ENCODE results near the gene TWSG1. TPM values are rescaled to one million over a fixed set of nuclear protein-coding genes. Genes with fewer than 3 reads are reported as not detected.

The TWSG1 gene
- total RNA-seq, 1 donor from 2014 or later: 25.8 TPM

- H3K36me3 ChIP-seq (ENCODE audit: control insufficient read depth, insufficient read depth, low read length): no peaks in the 10 kb centered on the region
- FAIRE-seq (no peak), DNase-seq (ENCODE audit: low read depth) (no peak)
- no peak overlapping the region for H3K4me3 ChIP-seq (ENCODE audit: low read depth, low read length)
- H3K27me3 ChIP-seq (ENCODE audit: control insufficient read depth, insufficient read depth, low read length): no peaks in the 10 kb centered on the region
- no peak for TF ChIP-seq CTCF (IDR thresholded peaks at IDR 0.05; ENCODE audit: insufficient read depth, low read length, severe bottlenecking)
These were observed 14.2 kb downstream of the TWSG1 start for GRCh38 chr18:9348766-9349165.

GRCh38 chr18:9353596-9353995 lies 19.0 kb downstream of the TWSG1 start:
- FAIRE-seq (no peak), DNase-seq (ENCODE audit: low read depth) (no peak)
- Histone ChIP-seq H3K4me3 (ENCODE audit: low read depth, low read length) (no peak overlapping the region), H3K36me3 (ENCODE audit: control insufficient read depth, insufficient read depth, low read length) (no peaks in the 10 kb centered on the region), H3K27me3 (ENCODE audit: control insufficient read depth, insufficient read depth, low read length) (no peaks in the 10 kb centered on the region)
- TF ChIP-seq CTCF (IDR thresholded peaks at IDR 0.05; ENCODE audit: insufficient read depth, low read length, severe bottlenecking): no peak

GRCh38 chr18:9354256-9354655 lies 19.7 kb downstream of the TWSG1 start:
- DNase-seq (ENCODE audit: low read depth) (no peak), FAIRE-seq (no peak)
- Histone ChIP-seq H3K4me3 (ENCODE audit: low read depth, low read length) (no peak overlapping the region), H3K27me3 (ENCODE audit: control insufficient read depth, insufficient read depth, low read length) (no peaks in the 10 kb centered on the region), H3K36me3 (ENCODE audit: control insufficient read depth, insufficient read depth, low read length) (no peaks in the 10 kb centered on the region)
- TF ChIP-seq CTCF (IDR thresholded peaks at IDR 0.05; ENCODE audit: insufficient read depth, low read length, severe bottlenecking): no peak

- Histone ChIP-seq H3K27me3 (ENCODE audit: control insufficient read depth, insufficient read depth, low read length) (no peaks in the 10 kb centered on the region), H3K4me3 (ENCODE audit: low read depth, low read length) (no peak overlapping the region), H3K36me3 (ENCODE audit: control insufficient read depth, insufficient read depth, low read length) (no peaks in the 10 kb centered on the region)
- TF ChIP-seq CTCF (IDR thresholded peaks at IDR 0.05; ENCODE audit: insufficient read depth, low read length, severe bottlenecking): no peak
- no peak for FAIRE-seq
- DNase-seq (ENCODE audit: low read depth): no peak
These were observed 22.4 kb downstream of the TWSG1 start for GRCh38 chr18:9356976-9357375.

- Histone ChIP-seq H3K27me3 (ENCODE audit: control insufficient read depth, insufficient read depth, low read length) (no peaks in the 10 kb centered on the region), H3K4me3 (ENCODE audit: low read depth, low read length) (no peak overlapping the region), H3K36me3 (ENCODE audit: control insufficient read depth, insufficient read depth, low read length) (no peaks in the 10 kb centered on the region)
- FAIRE-seq (no peak), DNase-seq (ENCODE audit: low read depth) (no peak)
- TF ChIP-seq CTCF (IDR thresholded peaks at IDR 0.05; ENCODE audit: insufficient read depth, low read length, severe bottlenecking): no peak
These were observed 25.2 kb downstream of the TWSG1 start for GRCh38 chr18:9359796-9360195.

GRCh38 chr18:9361191-9361590 lies 26.6 kb downstream of the TWSG1 start:
- no peak for DNase-seq (ENCODE audit: low read depth)
- Histone ChIP-seq H3K27me3 (ENCODE audit: control insufficient read depth, insufficient read depth, low read length) (no peaks in the 10 kb centered on the region), H3K36me3 (ENCODE audit: control insufficient read depth, insufficient read depth, low read length) (no peaks in the 10 kb centered on the region), H3K4me3 (ENCODE audit: low read depth, low read length) (no peak overlapping the region)
- no peak for FAIRE-seq
- no peak for TF ChIP-seq CTCF (IDR thresholded peaks at IDR 0.05; ENCODE audit: insufficient read depth, low read length, severe bottlenecking)
